H1 (cell line): ENCODE measurements around the gene CGB7. TPM values are rescaled to one million over a fixed set of nuclear protein-coding genes. Genes with fewer than 3 reads are reported as not detected.

ENCODE experiments used
- CTCF ChIA-PET: fragments of 300-600 bp; sonication (Branson Sonifier 250); formaldehyde crosslinking; loops from one replicate; lab custom pipeline; 2021; ENCODE audit not compliant: partially characterized antibody; lab: Charles Lee
- POLR2A ChIA-PET: fragments of 300-600 bp; sonication (Branson Sonifier 250); formaldehyde crosslinking; loops from one replicate; lab custom pipeline; 2021; ENCODE audit warnings: inconsistent platforms; ENCODE audit not compliant: partially characterized antibody; lab: Charles Lee
- DNase-seq, 2 experiments: peaks; one replicate each; pipeline versions ENCODE4 v3.0.0 to v3.0.0-alpha.2; 2010 to 2022; ENCODE audit warnings: low spot score in 2 of 2, low read depth in 1 of 2, mixed read lengths in 1 of 2
- FAIRE-seq: peaks from 2 replicates; lab custom pipeline; 2011; peaks lifted over from hg19 to GRCh38; lab: Jason Lieb, UNC
- H2AFZ ChIP-seq: 2 replicates; pipeline ENCODE4 v1.8.1; 2012; ENCODE audit warnings: low read length, inconsistent platforms
- H2AK5ac ChIP-seq: 2 replicates; pipeline ENCODE4 v1.6.1; 2013; ENCODE audit warnings: low read depth, low read length
- H2BK120ac ChIP-seq: replicated peaks from 2 replicates; pipeline ENCODE3; 2013; ENCODE audit warnings: low read depth, low read length, inconsistent platforms
- H2BK12ac ChIP-seq: 2 replicates; pipeline ENCODE4 v1.6.1; 2013; ENCODE audit warnings: low read depth, low read length
- H2BK15ac ChIP-seq: 2 replicates; pipeline ENCODE4 v1.6.1; 2013; ENCODE audit warnings: low read length
- H2BK20ac ChIP-seq: 2 replicates; pipeline ENCODE4 v1.6.1; 2013; ENCODE audit warnings: low read length
- H2BK5ac ChIP-seq: 2 replicates; pipeline ENCODE4 v1.6.1; 2013; ENCODE audit warnings: low read depth, low read length
- H3K14ac ChIP-seq: 2 replicates; pipeline ENCODE4 v1.6.1; 2013; ENCODE audit warnings: inconsistent platforms; ENCODE audit not compliant: insufficient read length
- H3K18ac ChIP-seq: 2 replicates; pipeline ENCODE4 v1.6.1; 2013; ENCODE audit warnings: low read length; ENCODE audit errors: extremely low read depth
- H3K23ac ChIP-seq: 2 replicates; pipeline ENCODE4 v1.6.1; 2013; ENCODE audit warnings: inconsistent platforms; ENCODE audit not compliant: insufficient read length
- H3K23me2 ChIP-seq: 2 replicates; pipeline ENCODE4 v1.6.1; 2013; ENCODE audit warnings: low read depth, low read length
- H3K27ac ChIP-seq: 2 replicates; pipeline ENCODE4 v1.6.1; 2011; ENCODE audit warnings: low read depth, low read length, inconsistent platforms
- H3K27me3 ChIP-seq, 4 experiments: replicated peaks in 1 of 4; 1 replicate in 1 of 4; 2 replicates in 3 of 4; pipeline versions ENCODE4 v1.6.1 to v1.8.1; 2011 to 2013; ENCODE audit warnings: low read length in 3 of 4, mild to moderate bottlenecking in 3 of 4, inconsistent platforms in 2 of 4, mixed read lengths in 2 of 4, moderate library complexity in 1 of 4; ENCODE audit not compliant: control insufficient read depth in 3 of 4, insufficient read depth in 3 of 4; ENCODE audit errors: extremely low read depth in 1 of 4
- H3K36me3 ChIP-seq, 4 experiments: 2 replicates each; pipeline versions ENCODE4 v1.6.1 to v1.8.1; 2011 to 2013; ENCODE audit warnings: mild to moderate bottlenecking in 4 of 4, low read length in 3 of 4, moderate library complexity in 2 of 4, control low read depth in 1 of 4, inconsistent platforms in 1 of 4; ENCODE audit not compliant: insufficient read depth in 4 of 4, control insufficient read depth in 2 of 4
- H3K4ac ChIP-seq: replicated peaks from 2 replicates; pipeline ENCODE3; 2013; ENCODE audit warnings: low read length, low read depth, mixed read lengths, inconsistent platforms; ENCODE audit not compliant: insufficient read length
- H3K4me1 ChIP-seq, 4 experiments: replicated peaks in 1 of 4; 1 replicate in 1 of 4; 2 replicates in 3 of 4; pipeline versions ENCODE4 v1.6.1 to v1.8.1; 2011 to 2013; ENCODE audit warnings: low read length in 3 of 4, inconsistent platforms in 2 of 4, mixed read lengths in 1 of 4; ENCODE audit not compliant: insufficient read depth in 4 of 4, control insufficient read depth in 3 of 4
- H3K4me2 ChIP-seq, 2 experiments: 2 replicates each; pipeline versions ENCODE4 v1.6.1 to v1.8.1; 2011 to 2013; ENCODE audit warnings: low read depth in 2 of 2, low read length in 2 of 2, control low read depth in 1 of 2, inconsistent platforms in 1 of 2, mild to moderate bottlenecking in 1 of 2; ENCODE audit not compliant: insufficient read depth in 1 of 2
- H3K4me3 ChIP-seq, 4 experiments: fragments of 200-600, 300-600 bp in 1 of 4; sonication (generic), shearing (Covaris generic), sonication (Bioruptor Twin) in 1 of 4; 2 replicates each; pipeline versions ENCODE4 v1.5.1 to v1.8.1; 2011 to 2016; ENCODE audit warnings: low read length in 4 of 4, low read depth in 3 of 4, control low read depth in 2 of 4, inconsistent platforms in 2 of 4, mild to moderate bottlenecking in 2 of 4, mixed read lengths in 1 of 4, moderate library complexity in 1 of 4; ENCODE audit not compliant: insufficient read depth in 2 of 4; ENCODE audit errors: extremely low read depth in 1 of 4
- H3K56ac ChIP-seq: replicated peaks from 2 replicates; pipeline ENCODE3; 2013; ENCODE audit warnings: low read depth, mild to moderate bottlenecking, mixed read lengths, low read length, inconsistent platforms; ENCODE audit not compliant: insufficient read length
- H3K79me1 ChIP-seq: 2 replicates; pipeline ENCODE4 v1.6.1; 2013; ENCODE audit warnings: low read depth, low read length, control low read depth
- H3K79me2 ChIP-seq, 2 experiments: 2 replicates each; pipeline versions ENCODE4 v1.6.1 to v1.8.1; 2012 to 2013; ENCODE audit warnings: low read length in 2 of 2, mild to moderate bottlenecking in 2 of 2, inconsistent platforms in 1 of 2; ENCODE audit not compliant: insufficient read depth in 2 of 2, control insufficient read depth in 1 of 2
- H3K9ac ChIP-seq, 4 experiments: replicated peaks in 1 of 4; 1 replicate in 1 of 4; 2 replicates in 3 of 4; pipeline versions ENCODE4 v1.6.1 to v1.8.1; 2011 to 2013; ENCODE audit warnings: low read depth in 3 of 4, low read length in 3 of 4, control low read depth in 2 of 4, mild to moderate bottlenecking in 2 of 4, moderate library complexity in 2 of 4, inconsistent platforms in 1 of 4; ENCODE audit errors: extremely low read depth in 1 of 4
- H3K9me3 ChIP-seq, 2 experiments: 2 replicates each; pipeline versions ENCODE4 v1.6.1 to v1.8.1; 2012 to 2013; ENCODE audit warnings: mild to moderate bottlenecking in 2 of 2, moderate library complexity in 2 of 2, control low read depth in 1 of 2, inconsistent platforms in 1 of 2, low read depth in 1 of 2, low read length in 1 of 2, mixed read lengths in 1 of 2; ENCODE audit not compliant: insufficient read depth in 2 of 2
- H4K20me1 ChIP-seq, 2 experiments: replicated peaks in 1 of 2; 2 replicates each; pipeline versions ENCODE3 to v1.8.1; 2011 to 2013; ENCODE audit warnings: inconsistent platforms in 2 of 2, low read length in 2 of 2, mild to moderate bottlenecking in 1 of 2; ENCODE audit not compliant: insufficient read depth in 2 of 2, control insufficient read depth in 1 of 2
- H4K5ac ChIP-seq: 2 replicates; pipeline ENCODE4 v1.6.1; 2013; ENCODE audit warnings: low read length, low read depth, mixed read lengths, inconsistent platforms; ENCODE audit not compliant: insufficient read length
- H4K8ac ChIP-seq: 2 replicates; pipeline ENCODE4 v1.8.0; 2013; ENCODE audit warnings: mild to moderate bottlenecking, moderate library complexity, low read length, inconsistent platforms; ENCODE audit not compliant: insufficient read depth; ENCODE audit errors: extremely low read depth
- H4K91ac ChIP-seq: replicated peaks from 2 replicates; pipeline ENCODE3; 2013; ENCODE audit warnings: low read length, mixed read lengths, inconsistent platforms; ENCODE audit not compliant: insufficient read length
- MAFK ChIP-seq: IDR thresholded peaks from 2 replicates; pipeline ENCODE4 v1.6.1; 2012; ENCODE audit warnings: low read depth, mild to moderate bottlenecking, improper control_type of control experiment, low read length
- WGBS, 2 experiments: shearing (Covaris generic) in 1 of 2; methylation state at CpG; one replicate each; pipeline versions ENCODE4 v1.1.6 to v1.1.7; 2013 to 2015; ENCODE audit warnings: low lambda C conversion rate in 2 of 2, mixed read lengths in 2 of 2, inconsistent platforms in 1 of 2, low coverage in 1 of 2, missing lambda C conversion rate in 1 of 2; ENCODE audit not compliant: insufficient replicate concordance in 2 of 2, insufficient coverage in 1 of 2, insufficient read length in 1 of 2; ENCODE audit errors: extremely low coverage in 1 of 2, missing lambda C conversion rate in 1 of 2; 5-methylcytosine and 5-hydroxymethylcytosine counted together
- polyA plus RNA-seq, 7 experiments: library from polyadenylated mRNA; depleted of rRNA in 3 of 7; stranded (reverse) in 5 of 7; unstranded in 2 of 7; fragments of >200 nt in 5 of 7; fragments of 200-250 nt in 2 of 7; gene quantifications; 1 replicate in 5 of 7; 2 replicates in 1 of 7; 4 replicates in 1 of 7; pipeline versions ENCODE4 v1.2.1 to v1.2.3, GENCODE V29; 2011 to 2013; ENCODE audit warnings: missing spikeins in 2 of 7, mixed read lengths in 2 of 7
- total RNA-seq: library from RNA; stranded (reverse); fragmentation: NEBNext Ultra II Directional; extraction: Animal tissue kit (Norgen Biotek cat#: 25700); gene quantifications from 2 replicates; pipeline ENCODE4 v1.2.1, GENCODE V29; 2021
- TF ChIP-seq, protein P1 (sequence below), 3 experiments: IDR thresholded peaks; 1 replicate in 2 of 3; 2 replicates in 1 of 3; pipeline versions ENCODE4 v1.5.1 to v1.6.1; 2011; ENCODE audit warnings: low read length in 3 of 3, mild to moderate bottlenecking in 3 of 3, inconsistent platforms in 2 of 3, low read depth in 1 of 3, moderate library complexity in 1 of 3; ENCODE audit not compliant: insufficient read depth in 1 of 3; ENCODE audit errors: control extremely low read depth in 1 of 3

CGB7 gene
- total and polyA plus RNA-seq, 2 of the 8 experiments (the other 6 are each of a cell fraction or from before 2014, with no cell fraction given) = 1.2 to 2.2 TPM

DNA sequence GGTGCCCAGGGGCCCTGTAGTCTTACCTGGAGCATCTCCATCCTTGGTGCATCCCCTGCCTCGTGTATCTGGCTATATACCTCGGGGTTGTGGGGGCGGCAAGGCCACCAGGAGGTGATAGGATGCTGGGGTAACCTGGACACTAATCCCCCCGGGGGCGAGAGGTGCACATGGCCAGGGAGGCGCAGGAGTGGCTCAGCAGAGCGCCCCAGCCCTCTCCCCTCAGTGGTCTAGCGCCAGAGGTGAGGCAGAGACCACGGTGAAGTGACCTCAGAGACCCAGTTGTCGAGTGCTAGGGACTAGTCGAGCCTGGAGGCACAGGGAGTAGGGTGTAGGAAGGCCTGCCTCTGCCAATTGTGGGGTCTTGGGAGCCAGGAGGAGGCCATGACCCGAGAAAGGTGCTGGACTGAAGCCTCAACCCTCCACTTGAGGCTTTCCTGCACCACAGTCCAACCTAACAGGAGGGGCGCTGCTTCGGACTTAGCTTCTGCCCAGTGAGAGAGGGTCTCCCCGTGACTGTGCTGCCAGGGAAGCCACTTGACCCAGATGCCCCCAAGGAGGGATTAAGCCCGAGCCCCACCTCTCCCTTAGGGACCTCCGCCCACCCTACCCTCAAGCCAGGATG, 40.4 kb downstream of the CGB7 start, which contains the start of gene LHB:
LHB (minus strand) TSS at position 51 of the 625 bp plus-strand sequence; CDS start at position 41, 10 bp downstream.
- Histone ChIP-seq H3K36me3 (peaks cover 5 to 19% (median 10%) of the 10 kb centered on the region in 4 experiments; a peak in 7 of 8 replicates), H4K5ac (no peak within 1 kb of the TSS), H3K56ac (no peak within 1 kb of the TSS), H4K91ac (no peak within 1 kb of the TSS), H3K9me3 (no peaks in the 10 kb centered on the region), H3K18ac (peak within 1 kb of the TSS; percentile 2; the same call in 1 of the 2 replicates), H2BK5ac (no peak within 1 kb of the TSS), H3K4me3 (peak within 1 kb of the TSS; percentile 27 to 68 (median 40)), H2AK5ac (no peak within 1 kb of the TSS), H3K23ac (no peak within 1 kb of the TSS), H3K27me3 (peaks cover 0 to 15% (median 12%) of the 10 kb centered on the region in 4 experiments; a peak in 6 of 7 replicates), H2BK12ac (no peak within 1 kb of the TSS), H3K79me1 (no peaks in the 10 kb centered on the region), H2BK20ac (no peak within 1 kb of the TSS), H3K4me1 (peaks cover 0 to 17% (median 8%) of the 10 kb centered on the region in 4 experiments; a peak in 5 of 7 replicates), H3K9ac (no peak within 1 kb of the TSS), H3K14ac (no peak within 1 kb of the TSS), H3K27ac (no peak within 1 kb of the TSS), H2AFZ (no peak within 1 kb of the TSS), H3K23me2 (peaks cover 6% of the 10 kb centered on the region; the same call in 1 of the 2 replicates), H2BK15ac (no peak within 1 kb of the TSS), H3K4ac (no peak within 1 kb of the TSS), H4K20me1 (peaks cover 0 to 2% of the 10 kb centered on the region in 2 experiments), H4K8ac (no peak within 1 kb of the TSS), H3K4me2 (peak within 1 kb of the TSS; percentile 78 to 82), H3K79me2 (no peaks in the 10 kb centered on the region), H2BK120ac (no peak within 1 kb of the TSS)
- TF ChIP-seq, protein P1, sequence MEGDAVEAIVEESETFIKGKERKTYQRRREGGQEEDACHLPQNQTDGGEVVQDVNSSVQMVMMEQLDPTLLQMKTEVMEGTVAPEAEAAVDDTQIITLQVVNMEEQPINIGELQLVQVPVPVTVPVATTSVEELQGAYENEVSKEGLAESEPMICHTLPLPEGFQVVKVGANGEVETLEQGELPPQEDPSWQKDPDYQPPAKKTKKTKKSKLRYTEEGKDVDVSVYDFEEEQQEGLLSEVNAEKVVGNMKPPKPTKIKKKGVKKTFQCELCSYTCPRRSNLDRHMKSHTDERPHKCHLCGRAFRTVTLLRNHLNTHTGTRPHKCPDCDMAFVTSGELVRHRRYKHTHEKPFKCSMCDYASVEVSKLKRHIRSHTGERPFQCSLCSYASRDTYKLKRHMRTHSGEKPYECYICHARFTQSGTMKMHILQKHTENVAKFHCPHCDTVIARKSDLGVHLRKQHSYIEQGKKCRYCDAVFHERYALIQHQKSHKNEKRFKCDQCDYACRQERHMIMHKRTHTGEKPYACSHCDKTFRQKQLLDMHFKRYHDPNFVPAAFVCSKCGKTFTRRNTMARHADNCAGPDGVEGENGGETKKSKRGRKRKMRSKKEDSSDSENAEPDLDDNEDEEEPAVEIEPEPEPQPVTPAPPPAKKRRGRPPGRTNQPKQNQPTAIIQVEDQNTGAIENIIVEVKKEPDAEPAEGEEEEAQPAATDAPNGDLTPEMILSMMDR (IDR thresholded peaks at IDR 0.05; ENCODE audit: control extremely low read depth in 1 of 3, insufficient read depth in 1 of 3, low read depth in 1 of 3, low read length in 3 of 3) = peak; percentile 0 to 38 (median 30); a peak in 3 of 4 replicates
- TF ChIP-seq MAFK = no peak
- ChIA-PET POLR2A (interaction anchor here (0.6 to 1.5 kb wide), 3 partner anchors 17 to 46 kb away, joined by 3 to 4 read pairs (median 3); no protein-coding TSS in a partner anchor), CTCF (interaction anchor here (0.7 to 8.1 kb wide), 5 partner anchors 9 to 229 kb away, joined by 3 to 46 read pairs (median 6); no protein-coding TSS in a partner anchor)
- FAIRE-seq (no peak), DNase-seq (no peak)
- 68% methylated on average over 17 of the region's 17 CpGs; no CpG with 5 or more reads in 1 of the 2 experiments for WGBS, 2 experiments
